ENCODE results near the gene RIC8A. TPM values are rescaled to one million over a fixed set of nuclear protein-coding genes. Genes with fewer than 3 reads are reported as not detected.

RIC8A gene
- total and polyA plus RNA-seq, 9 of the 15 experiments (the other 6 are each of a cell fraction or from before 2014, with no cell fraction given), result 10.7 to 108 (median 72.1) TPM

DNA sequence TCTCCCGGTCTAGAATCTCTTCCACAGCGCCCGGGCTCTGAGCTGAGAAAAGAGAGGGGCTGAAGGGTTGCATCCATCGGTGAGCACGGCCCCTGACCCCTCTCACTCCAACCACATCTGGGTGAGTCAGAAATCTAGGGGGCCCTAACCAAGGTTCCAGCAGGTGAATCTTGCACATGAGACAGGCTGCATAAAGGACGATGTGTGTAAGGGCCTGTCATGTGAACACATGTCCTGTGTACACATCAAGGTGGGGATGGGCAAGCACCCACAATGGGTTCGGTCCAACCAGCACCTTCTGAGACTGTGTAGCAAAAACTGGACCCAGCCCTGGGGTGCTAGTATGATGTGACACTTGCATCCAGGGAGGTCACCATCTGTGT lies 1.5 kb upstream of the RIC8A start:
- ChIA-PET POLR2A (interaction anchor here (0.6 to 2.4 kb wide), 8 partner anchors 8 to 254 kb away, joined by 3 to 23 read pairs (median 4); no protein-coding TSS in a partner anchor), CTCF (ENCODE audit: low intra/inter-chr PET ratio) (no interaction called here)
- no peak overlapping the region for H2AFZ ChIP-seq (ENCODE audit: low read depth, low read length)
- H3K9ac ChIP-seq (ENCODE audit: insufficient read depth in 1 of 2, low read depth in 2 of 2, low read length in 2 of 2), result peak overlapping the region; percentile 97 to 98; a peak in 3 of 4 replicates
- peaks cover 68% of the 10 kb centered on the region for H3K79me2 ChIP-seq (ENCODE audit: control insufficient read depth, insufficient read depth, low read length)
- in situ Hi-C loops (cut with MboI), result no loop called here
- H3K27ac ChIP-seq (ENCODE audit: extremely low read depth, low read depth, low read length), result peak overlapping the region; percentile 93; the same call in 1 of the 3 replicates
- ATAC-seq (no peak), DNase-seq (ENCODE audit: extremely low read depth in 1 of 4, low spot score in 3 of 4) (no peak), FAIRE-seq (no peak)
- peaks cover 38 to 55% of the 10 kb centered on the region in 2 experiments; a peak in 4 of 5 replicates for H3K4me1 ChIP-seq (replicated peaks in 1 of 2; ENCODE audit: control insufficient read depth in 2 of 2, insufficient read depth in 2 of 2, low read length in 2 of 2)
- peaks cover 10% of the 10 kb centered on the region for H3K9me1 ChIP-seq (ENCODE audit: control insufficient read depth, insufficient read depth, low read length)
- no peaks in the 10 kb centered on the region for H3K9me3 ChIP-seq (replicated peaks; ENCODE audit: control insufficient read depth, insufficient read depth, low read depth, low read length)
- BruUV-seq (replicated peaks), result no TSS peak
- WGBS (ENCODE audit: insufficient coverage, low coverage, missing lambda C conversion rate), result 84% methylated on average over 7 of the region's 7 CpGs
- peaks cover 42% of the 10 kb centered on the region for H4K20me1 ChIP-seq (replicated peaks; ENCODE audit: control insufficient read depth, insufficient read depth, low read length)
- no peak for TF ChIP-seq ZNF239 (CRISPR knock-in tag; IDR thresholded peaks at IDR 0.05)
- TF ChIP-seq KDM5B (IDR thresholded peaks at IDR 0.05; ENCODE audit: insufficient replicate concordance, low read depth, low read length), result peak; percentile 82
- no peak for TF ChIP-seq ZKSCAN8 (CRISPR knock-in tag; IDR thresholded peaks at IDR 0.05)
- no peak for TF ChIP-seq ZBTB5 (IDR thresholded peaks at IDR 0.05)
- no peaks in the 10 kb centered on the region; a peak in 1 of 5 replicates for H3K27me3 ChIP-seq (ENCODE audit: control insufficient read depth in 2 of 2, insufficient read depth in 2 of 2, low read length in 2 of 2)
- intact Hi-C loops (cut with micrococcal nuclease), result loop anchor here (2.0 kb wide), 1 partner anchor 31 kb away; the partner anchor contains the start of genes PSMD13 and SIRT3
- peaks cover 68% of the 10 kb centered on the region for H3K36me3 ChIP-seq (ENCODE audit: control insufficient read depth, insufficient read depth, low read length)
- H3K4me3 ChIP-seq, result peak overlapping the region; percentile 96
- peak overlapping the region; percentile 92 for H3K4me2 ChIP-seq (ENCODE audit: insufficient read depth, low read length)
